Activated CD8-positive, alpha-beta memory T cell treated with anti-CD3 and anti-CD28 coated beads, Interleukin-2, amount 50 U/mL, for 24 hours (primary cell): ENCODE results near the gene TRIM14.
A peak's percentile ranks its signal among the peaks of the same experiment; 100 is the strongest.
"Not testable (repeated sequence)": the region's sequence is repeated elsewhere in the genome, so short reads cannot be mapped to it uniquely, and the experiment has no call there.

ENCODE experiments used
- DNase-seq: peaks from one replicate; pipeline ENCODE4 v3.0.0-alpha.2; 2020; ENCODE audit errors: extremely low read depth

Gene TRIM14

GRCh38 chr9:98108531-98109031 lies 10.4 kb downstream of the TRIM14 start:
- DNase-seq = no peak

GRCh38 chr9:98107926-98108325 lies 11.1 kb downstream of the TRIM14 start:
- DNase-seq = no peak

GRCh38 chr9:98105006-98105405 lies 14.0 kb downstream of the TRIM14 start:
- DNase-seq = no peak

GRCh38 chr9:98104445-98104881 lies 14.6 kb downstream of the TRIM14 start:
- DNase-seq = no peak

- peak; percentile 46 for DNase-seq
Measured at GRCh38 chr9:98101868-98102273, 17.2 kb downstream of the TRIM14 start.

- DNase-seq = no peak
Measured at GRCh38 chr9:98101416-98101815, 17.6 kb downstream of the TRIM14 start.

- DNase-seq = no peak
Measured at GRCh38 chr9:98100456-98100855, 18.6 kb downstream of the TRIM14 start.

- no peak for DNase-seq
Measured at GRCh38 chr9:98099898-98100297, 19.1 kb downstream of the TRIM14 start.

GRCh38 chr9:98099346-98099745 lies 19.7 kb downstream of the TRIM14 start:
- DNase-seq = no peak

GRCh38 chr9:98097836-98098235 lies 21.2 kb downstream of the TRIM14 start:
- DNase-seq = no peak

- no peak for DNase-seq
Measured at GRCh38 chr9:98096091-98096490, 22.9 kb downstream of the TRIM14 start.

- no peak for DNase-seq
Measured at GRCh38 chr9:98095401-98095800, 23.6 kb downstream of the TRIM14 start.

GRCh38 chr9:98094851-98095250 lies 24.2 kb downstream of the TRIM14 start:
- DNase-seq = no peak

GRCh38 chr9:98094316-98094715 lies 24.7 kb downstream of the TRIM14 start:
- DNase-seq = no peak

GRCh38 chr9:98092613-98092931 lies 26.4 kb downstream of the TRIM14 start:
- DNase-seq = no peak

GRCh38 chr9:98091735-98092612 lies 27.0 kb downstream of the TRIM14 start:
- no peak for DNase-seq

GRCh38 chr9:98090674-98091073 lies 28.3 kb downstream of the TRIM14 start:
- DNase-seq = not testable (repeated sequence)

- no peak for DNase-seq
Measured at GRCh38 chr9:98087420-98088354, 31.3 kb downstream of the TRIM14 start.

GRCh38 chr9:98086461-98086860 lies 32.6 kb downstream of the TRIM14 start:
- DNase-seq = no peak

GRCh38 chr9:98085944-98086343 lies 33.1 kb downstream of the TRIM14 start:
- DNase-seq = no peak

- no peak for DNase-seq
Measured at GRCh38 chr9:98085058-98085457, 34.0 kb downstream of the TRIM14 start.

- DNase-seq = no peak
Measured at GRCh38 chr9:98084396-98084795, 34.6 kb downstream of the TRIM14 start.
